H1 (cell line): ENCODE results near the gene ARMH1. TPM values are rescaled to one million over a fixed set of nuclear protein-coding genes. Genes with fewer than 3 reads are reported as not detected.
"Not testable (repeated sequence)": the region's sequence is repeated elsewhere in the genome, so short reads cannot be mapped to it uniquely, and the experiment has no call there.

Experiments used
- CTCF ChIA-PET: fragments of 300-600 bp; sonication (Branson Sonifier 250); formaldehyde crosslinking; loops from one replicate; lab custom pipeline; 2021; ENCODE audit not compliant: partially characterized antibody; lab: Charles Lee
- POLR2A ChIA-PET: fragments of 300-600 bp; sonication (Branson Sonifier 250); formaldehyde crosslinking; loops from one replicate; lab custom pipeline; 2021; ENCODE audit warnings: inconsistent platforms; ENCODE audit not compliant: partially characterized antibody; lab: Charles Lee
- DNase-seq, 2 experiments: peaks; one replicate each; pipeline versions ENCODE4 v3.0.0 to v3.0.0-alpha.2; 2010 to 2022; ENCODE audit warnings: low spot score in 2 of 2, low read depth in 1 of 2, mixed read lengths in 1 of 2
- FAIRE-seq: peaks from 2 replicates; lab custom pipeline; 2011; peaks lifted over from hg19 to GRCh38; lab: Jason Lieb, UNC
- H2AFZ ChIP-seq: 2 replicates; pipeline ENCODE4 v1.8.1; 2012; ENCODE audit warnings: low read length, inconsistent platforms
- H2AK5ac ChIP-seq: 2 replicates; pipeline ENCODE4 v1.6.1; 2013; ENCODE audit warnings: low read depth, low read length
- H2BK120ac ChIP-seq: replicated peaks from 2 replicates; pipeline ENCODE3; 2013; ENCODE audit warnings: low read depth, low read length, inconsistent platforms
- H2BK12ac ChIP-seq: 2 replicates; pipeline ENCODE4 v1.6.1; 2013; ENCODE audit warnings: low read depth, low read length
- H2BK15ac ChIP-seq: 2 replicates; pipeline ENCODE4 v1.6.1; 2013; ENCODE audit warnings: low read length
- H2BK20ac ChIP-seq: 2 replicates; pipeline ENCODE4 v1.6.1; 2013; ENCODE audit warnings: low read length
- H2BK5ac ChIP-seq: 2 replicates; pipeline ENCODE4 v1.6.1; 2013; ENCODE audit warnings: low read depth, low read length
- H3K14ac ChIP-seq: 2 replicates; pipeline ENCODE4 v1.6.1; 2013; ENCODE audit warnings: inconsistent platforms; ENCODE audit not compliant: insufficient read length
- H3K18ac ChIP-seq: 2 replicates; pipeline ENCODE4 v1.6.1; 2013; ENCODE audit warnings: low read length; ENCODE audit errors: extremely low read depth
- H3K23ac ChIP-seq: 2 replicates; pipeline ENCODE4 v1.6.1; 2013; ENCODE audit warnings: inconsistent platforms; ENCODE audit not compliant: insufficient read length
- H3K23me2 ChIP-seq: 2 replicates; pipeline ENCODE4 v1.6.1; 2013; ENCODE audit warnings: low read depth, low read length
- H3K27ac ChIP-seq: 2 replicates; pipeline ENCODE4 v1.6.1; 2011; ENCODE audit warnings: low read depth, low read length, inconsistent platforms
- H3K27me3 ChIP-seq, 4 experiments: replicated peaks in 1 of 4; 1 replicate in 1 of 4; 2 replicates in 3 of 4; pipeline versions ENCODE4 v1.6.1 to v1.8.1; 2011 to 2013; ENCODE audit warnings: low read length in 3 of 4, mild to moderate bottlenecking in 3 of 4, inconsistent platforms in 2 of 4, mixed read lengths in 2 of 4, moderate library complexity in 1 of 4; ENCODE audit not compliant: control insufficient read depth in 3 of 4, insufficient read depth in 3 of 4; ENCODE audit errors: extremely low read depth in 1 of 4
- H3K36me3 ChIP-seq, 4 experiments: 2 replicates each; pipeline versions ENCODE4 v1.6.1 to v1.8.1; 2011 to 2013; ENCODE audit warnings: mild to moderate bottlenecking in 4 of 4, low read length in 3 of 4, moderate library complexity in 2 of 4, control low read depth in 1 of 4, inconsistent platforms in 1 of 4; ENCODE audit not compliant: insufficient read depth in 4 of 4, control insufficient read depth in 2 of 4
- H3K4ac ChIP-seq: replicated peaks from 2 replicates; pipeline ENCODE3; 2013; ENCODE audit warnings: low read length, low read depth, mixed read lengths, inconsistent platforms; ENCODE audit not compliant: insufficient read length
- H3K4me1 ChIP-seq, 4 experiments: replicated peaks in 1 of 4; 1 replicate in 1 of 4; 2 replicates in 3 of 4; pipeline versions ENCODE4 v1.6.1 to v1.8.1; 2011 to 2013; ENCODE audit warnings: low read length in 3 of 4, inconsistent platforms in 2 of 4, mixed read lengths in 1 of 4; ENCODE audit not compliant: insufficient read depth in 4 of 4, control insufficient read depth in 3 of 4
- H3K4me2 ChIP-seq, 2 experiments: 2 replicates each; pipeline versions ENCODE4 v1.6.1 to v1.8.1; 2011 to 2013; ENCODE audit warnings: low read depth in 2 of 2, low read length in 2 of 2, control low read depth in 1 of 2, inconsistent platforms in 1 of 2, mild to moderate bottlenecking in 1 of 2; ENCODE audit not compliant: insufficient read depth in 1 of 2
- H3K4me3 ChIP-seq, 4 experiments: fragments of 200-600, 300-600 bp in 1 of 4; sonication (generic), shearing (Covaris generic), sonication (Bioruptor Twin) in 1 of 4; 2 replicates each; pipeline versions ENCODE4 v1.5.1 to v1.8.1; 2011 to 2016; ENCODE audit warnings: low read length in 4 of 4, low read depth in 3 of 4, control low read depth in 2 of 4, inconsistent platforms in 2 of 4, mild to moderate bottlenecking in 2 of 4, mixed read lengths in 1 of 4, moderate library complexity in 1 of 4; ENCODE audit not compliant: insufficient read depth in 2 of 4; ENCODE audit errors: extremely low read depth in 1 of 4
- H3K56ac ChIP-seq: replicated peaks from 2 replicates; pipeline ENCODE3; 2013; ENCODE audit warnings: low read depth, mild to moderate bottlenecking, mixed read lengths, low read length, inconsistent platforms; ENCODE audit not compliant: insufficient read length
- H3K79me1 ChIP-seq: 2 replicates; pipeline ENCODE4 v1.6.1; 2013; ENCODE audit warnings: low read depth, low read length, control low read depth
- H3K79me2 ChIP-seq, 2 experiments: 2 replicates each; pipeline versions ENCODE4 v1.6.1 to v1.8.1; 2012 to 2013; ENCODE audit warnings: low read length in 2 of 2, mild to moderate bottlenecking in 2 of 2, inconsistent platforms in 1 of 2; ENCODE audit not compliant: insufficient read depth in 2 of 2, control insufficient read depth in 1 of 2
- H3K9ac ChIP-seq, 4 experiments: replicated peaks in 1 of 4; 1 replicate in 1 of 4; 2 replicates in 3 of 4; pipeline versions ENCODE4 v1.6.1 to v1.8.1; 2011 to 2013; ENCODE audit warnings: low read depth in 3 of 4, low read length in 3 of 4, control low read depth in 2 of 4, mild to moderate bottlenecking in 2 of 4, moderate library complexity in 2 of 4, inconsistent platforms in 1 of 4; ENCODE audit errors: extremely low read depth in 1 of 4
- H3K9me3 ChIP-seq, 2 experiments: 2 replicates each; pipeline versions ENCODE4 v1.6.1 to v1.8.1; 2012 to 2013; ENCODE audit warnings: mild to moderate bottlenecking in 2 of 2, moderate library complexity in 2 of 2, control low read depth in 1 of 2, inconsistent platforms in 1 of 2, low read depth in 1 of 2, low read length in 1 of 2, mixed read lengths in 1 of 2; ENCODE audit not compliant: insufficient read depth in 2 of 2
- H4K20me1 ChIP-seq, 2 experiments: replicated peaks in 1 of 2; 2 replicates each; pipeline versions ENCODE3 to v1.8.1; 2011 to 2013; ENCODE audit warnings: inconsistent platforms in 2 of 2, low read length in 2 of 2, mild to moderate bottlenecking in 1 of 2; ENCODE audit not compliant: insufficient read depth in 2 of 2, control insufficient read depth in 1 of 2
- H4K5ac ChIP-seq: 2 replicates; pipeline ENCODE4 v1.6.1; 2013; ENCODE audit warnings: low read length, low read depth, mixed read lengths, inconsistent platforms; ENCODE audit not compliant: insufficient read length
- H4K8ac ChIP-seq: 2 replicates; pipeline ENCODE4 v1.8.0; 2013; ENCODE audit warnings: mild to moderate bottlenecking, moderate library complexity, low read length, inconsistent platforms; ENCODE audit not compliant: insufficient read depth; ENCODE audit errors: extremely low read depth
- H4K91ac ChIP-seq: replicated peaks from 2 replicates; pipeline ENCODE3; 2013; ENCODE audit warnings: low read length, mixed read lengths, inconsistent platforms; ENCODE audit not compliant: insufficient read length
- KDM5A ChIP-seq: fragments of 200-600 bp; IDR thresholded peaks from 2 replicates; pipeline ENCODE4 v1.7.1; 2012; ENCODE audit warnings: mild to moderate bottlenecking, low read length, inconsistent platforms, mixed read lengths
- NRF1 ChIP-seq: IDR thresholded peaks from 2 replicates; pipeline ENCODE4 v1.6.1; 2011; ENCODE audit warnings: mild to moderate bottlenecking, low read depth, low read length, improper control_type of control experiment
- RBBP5 ChIP-seq: IDR thresholded peaks from 2 replicates; pipeline ENCODE4 v1.7.1; 2012; ENCODE audit warnings: low read depth, mild to moderate bottlenecking, inconsistent platforms, low read length, moderate library complexity, borderline replicate concordance
- RNF2 ChIP-seq: fragments of 200-900, 300-1000 bp; sonication (generic); IDR thresholded peaks from 2 replicates; pipeline ENCODE4 v1.7.1; 2016; ENCODE audit warnings: borderline replicate concordance, low read depth, mild to moderate bottlenecking, antibody characterized with exemption, low read length; ENCODE audit not compliant: poor library complexity, severe bottlenecking; ENCODE audit errors: missing control alignments
- SAP30 ChIP-seq: fragments of 300-600 bp; sonication (generic); IDR thresholded peaks from 2 replicates; pipeline ENCODE4 v1.7.1; 2012; ENCODE audit warnings: low read length, moderate library complexity, mild to moderate bottlenecking, inconsistent platforms; ENCODE audit not compliant: insufficient read depth, insufficient replicate concordance
- SP2 ChIP-seq: IDR thresholded peaks from 2 replicates; pipeline ENCODE4 v1.6.1; 2012; ENCODE audit warnings: mild to moderate bottlenecking, low read length, inconsistent platforms
- WGBS, 2 experiments: shearing (Covaris generic) in 1 of 2; methylation state at CpG; one replicate each; pipeline versions ENCODE4 v1.1.6 to v1.1.7; 2013 to 2015; ENCODE audit warnings: low lambda C conversion rate in 2 of 2, mixed read lengths in 2 of 2, inconsistent platforms in 1 of 2, low coverage in 1 of 2, missing lambda C conversion rate in 1 of 2; ENCODE audit not compliant: insufficient replicate concordance in 2 of 2, insufficient coverage in 1 of 2, insufficient read length in 1 of 2; ENCODE audit errors: extremely low coverage in 1 of 2, missing lambda C conversion rate in 1 of 2; 5-methylcytosine and 5-hydroxymethylcytosine counted together
- polyA plus RNA-seq, 7 experiments: library from polyadenylated mRNA; depleted of rRNA in 3 of 7; stranded (reverse) in 5 of 7; unstranded in 2 of 7; fragments of >200 nt in 5 of 7; fragments of 200-250 nt in 2 of 7; gene quantifications; 1 replicate in 5 of 7; 2 replicates in 1 of 7; 4 replicates in 1 of 7; pipeline versions ENCODE4 v1.2.1 to v1.2.3, GENCODE V29; 2011 to 2013; ENCODE audit warnings: missing spikeins in 2 of 7, mixed read lengths in 2 of 7
- total RNA-seq: library from RNA; stranded (reverse); fragmentation: NEBNext Ultra II Directional; extraction: Animal tissue kit (Norgen Biotek cat#: 25700); gene quantifications from 2 replicates; pipeline ENCODE4 v1.2.1, GENCODE V29; 2021

ARMH1 gene
- total and polyA plus RNA-seq, 2 of the 8 experiments (the other 6 are each of a cell fraction or from before 2014, with no cell fraction given) = 0.82 to 0.85 TPM

- TF ChIP-seq SP2 = no peak
- TF ChIP-seq RBBP5 = no peak
- TF ChIP-seq RNF2 = no peak
- TF ChIP-seq SAP30 = no peak
- TF ChIP-seq NRF1 = no peak
- no peak for TF ChIP-seq KDM5A
These were observed 23.6 kb downstream of the ARMH1 start (continued) for GRCh38 chr1:44698138-44698537.

- not testable (repeated sequence) for H3K56ac ChIP-seq, H3K23me2 ChIP-seq, H2AFZ ChIP-seq, H3K4ac ChIP-seq, H3K4me1 ChIP-seq, H4K8ac ChIP-seq, H4K91ac ChIP-seq, H4K5ac ChIP-seq, H3K23ac ChIP-seq, H3K14ac ChIP-seq, H3K27ac ChIP-seq, H2AK5ac ChIP-seq, H3K79me2 ChIP-seq, H3K9me3 ChIP-seq, H2BK5ac ChIP-seq, H4K20me1 ChIP-seq, H3K18ac ChIP-seq, H2BK120ac ChIP-seq, DNase-seq, H2BK15ac ChIP-seq, H3K27me3 ChIP-seq, H3K4me3 ChIP-seq, FAIRE-seq, H3K9ac ChIP-seq, H3K36me3 ChIP-seq, H3K79me1 ChIP-seq, H2BK12ac ChIP-seq, H3K4me2 ChIP-seq, H2BK20ac ChIP-seq
- ChIA-PET POLR2A (interaction anchor here (0.7 kb wide), 1 partner anchor 9 kb away, joined by 3 read pairs; no protein-coding TSS in a partner anchor), CTCF (interaction anchor here (0.9 kb wide), 1 partner anchor 47 kb away, joined by 3 read pairs; no protein-coding TSS in a partner anchor)
- 80% methylated on average over 9 of the region's 9 CpGs; no CpG with 5 or more reads in 1 of the 2 experiments for WGBS, 2 experiments
These were observed 24.9 kb downstream of the ARMH1 start for GRCh38 chr1:44699375-44699774.
